GM04504 (cell line): ENCODE measurements around the gene ZNF276.
"Not testable (repeated sequence)": the region's sequence is repeated elsewhere in the genome, so short reads cannot be mapped to it uniquely, and the experiment has no call there.

Source experiments
- DNase-seq: peaks from one replicate; pipeline ENCODE4 v3.0.0-alpha.2; 2012; ENCODE audit warnings: low read depth

Gene ZNF276

GRCh38 chr16:89783952-89784351, 62.6 kb downstream of the ZNF276 start:
- not testable (repeated sequence) for DNase-seq

GRCh38 chr16:89784406-89784805, 63.1 kb downstream of the ZNF276 start:
- DNase-seq = no peak

DNA sequence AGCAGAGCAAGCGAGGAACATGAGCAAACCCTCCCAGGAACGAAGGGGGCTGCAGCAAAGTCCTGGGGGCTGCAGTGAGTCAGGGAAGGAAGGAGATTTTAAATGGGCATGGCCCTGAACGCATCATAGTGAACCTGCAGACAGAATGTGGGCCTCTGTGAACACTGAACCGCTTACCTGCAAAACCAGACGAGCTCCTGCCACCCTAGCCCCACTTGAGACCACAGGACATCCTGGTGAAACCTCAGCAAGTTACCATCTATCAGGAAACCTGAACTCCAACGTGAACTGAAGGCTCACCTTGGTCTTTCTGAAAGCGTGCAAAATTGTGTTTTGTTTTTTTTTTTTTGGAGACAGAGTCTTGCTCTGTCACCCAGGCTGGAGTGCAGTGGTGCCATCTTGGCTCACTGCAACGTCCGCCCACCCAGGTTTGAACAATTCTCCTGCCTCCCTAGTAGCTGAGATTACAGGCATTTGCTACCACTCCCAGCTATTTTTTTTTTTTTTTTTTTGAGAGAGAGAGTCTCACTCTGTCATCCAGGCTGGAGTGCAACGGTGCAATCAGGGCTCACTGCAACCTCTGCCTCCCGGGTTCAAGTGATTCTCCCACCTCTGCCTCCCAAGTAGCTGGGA, 64.3 kb downstream of the ZNF276 start:
- DNase-seq = no peak

DNA sequence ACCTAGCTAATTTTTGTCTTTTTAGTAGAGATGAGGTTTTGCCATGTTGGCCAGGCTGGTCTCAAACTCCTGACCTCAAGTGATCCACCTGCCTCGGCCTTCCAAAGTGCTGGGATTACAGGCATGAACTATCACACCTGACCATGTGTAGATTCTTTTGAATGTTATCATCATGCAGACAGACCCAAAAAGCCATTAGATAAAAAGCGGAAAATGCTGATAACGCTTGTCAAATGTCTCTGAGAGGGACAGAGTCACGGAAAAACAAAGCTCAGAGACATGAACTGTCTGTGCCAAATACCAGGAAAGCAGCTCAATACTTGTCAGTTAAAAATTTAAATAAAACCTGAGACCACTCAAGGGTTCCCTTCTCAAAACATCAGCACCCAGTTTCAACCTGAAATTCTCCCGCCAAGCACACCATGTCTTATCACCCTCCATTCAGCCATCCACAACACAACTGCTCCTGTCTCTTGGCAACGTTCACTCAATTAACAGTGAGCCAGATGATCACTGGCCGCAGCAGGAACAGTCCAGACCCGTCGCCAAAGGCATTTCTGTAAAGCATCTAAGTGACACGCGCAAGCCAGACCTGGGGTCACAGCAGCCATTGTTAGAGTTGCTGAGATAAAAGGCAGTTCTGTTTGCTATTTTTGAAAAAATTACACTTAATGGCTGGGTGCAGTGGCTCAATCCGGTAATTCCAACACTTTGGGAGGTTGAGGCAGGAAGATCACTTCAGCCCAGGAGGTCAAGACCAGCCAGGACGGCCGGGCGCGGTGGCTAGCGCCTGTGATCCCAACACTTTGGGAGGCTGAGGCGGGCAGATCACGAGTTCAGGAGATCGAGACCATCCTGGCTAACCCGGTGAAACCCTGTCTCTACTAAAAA, 65.4 kb downstream of the ZNF276 start:
- DNase-seq = no peak

- DNase-seq = no peak
These were observed 66.0 kb downstream of the ZNF276 start for GRCh38 chr16:89787365-89787805.
